NB4 (cell line): ENCODE data around the gene CFAP57.

Experiments used
- DNase-seq: peaks from one replicate; pipeline ENCODE4 v3.0.0; 2010; ENCODE audit warnings: low read depth
- H3K4me3 ChIP-seq: one replicate; pipeline ENCODE4 v1.5.1; 2011; ENCODE audit warnings: mild to moderate bottlenecking, low read depth, low read length, moderate library complexity
- MYC ChIP-seq: IDR thresholded peaks from 2 replicates; pipeline ENCODE4 v1.6.1; 2011; ENCODE audit warnings: low read depth, low read length
- POLR2A ChIP-seq: IDR thresholded peaks from 2 replicates; pipeline ENCODE4 v1.6.1; 2011; ENCODE audit warnings: mild to moderate bottlenecking; ENCODE audit not compliant: insufficient read length; ENCODE audit errors: extremely low read depth
- TF ChIP-seq, protein P1 (sequence below): IDR thresholded peaks from 2 replicates; pipeline ENCODE4 v1.6.1; 2011; ENCODE audit warnings: low read depth, low read length
- TF ChIP-seq, protein P2 (sequence below): IDR thresholded peaks from one replicate; pipeline ENCODE4 v1.5.1; 2012; ENCODE audit warnings: low read depth, low read length

Gene CFAP57

DNA sequence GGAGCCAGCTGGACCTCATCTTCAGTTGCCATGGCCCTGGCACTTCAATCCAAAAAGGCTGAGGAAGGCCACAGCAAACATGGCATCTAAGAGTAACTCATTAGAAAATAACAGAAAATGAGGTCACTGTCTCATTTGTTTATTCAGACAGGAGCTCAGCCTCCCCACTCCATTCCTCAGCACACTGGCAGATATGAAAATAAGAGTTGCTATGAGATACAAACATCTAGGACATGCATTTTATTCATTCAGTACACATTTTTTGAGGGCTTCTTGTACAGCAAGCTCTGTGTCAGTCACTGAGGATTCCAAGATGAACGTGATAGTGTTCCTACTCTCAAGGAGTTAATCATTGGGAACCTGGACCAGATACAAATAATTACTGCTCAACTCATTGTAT, 65.0 kb downstream of the CFAP57 start:
- no peak overlapping the region for H3K4me3 ChIP-seq
- DNase-seq = no peak
- TF ChIP-seq MYC (no peak), POLR2A (no peak)
- TF ChIP-seq, protein P1, sequence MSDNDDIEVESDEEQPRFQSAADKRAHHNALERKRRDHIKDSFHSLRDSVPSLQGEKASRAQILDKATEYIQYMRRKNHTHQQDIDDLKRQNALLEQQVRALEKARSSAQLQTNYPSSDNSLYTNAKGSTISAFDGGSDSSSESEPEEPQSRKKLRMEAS = no peak
- TF ChIP-seq, protein P2, sequence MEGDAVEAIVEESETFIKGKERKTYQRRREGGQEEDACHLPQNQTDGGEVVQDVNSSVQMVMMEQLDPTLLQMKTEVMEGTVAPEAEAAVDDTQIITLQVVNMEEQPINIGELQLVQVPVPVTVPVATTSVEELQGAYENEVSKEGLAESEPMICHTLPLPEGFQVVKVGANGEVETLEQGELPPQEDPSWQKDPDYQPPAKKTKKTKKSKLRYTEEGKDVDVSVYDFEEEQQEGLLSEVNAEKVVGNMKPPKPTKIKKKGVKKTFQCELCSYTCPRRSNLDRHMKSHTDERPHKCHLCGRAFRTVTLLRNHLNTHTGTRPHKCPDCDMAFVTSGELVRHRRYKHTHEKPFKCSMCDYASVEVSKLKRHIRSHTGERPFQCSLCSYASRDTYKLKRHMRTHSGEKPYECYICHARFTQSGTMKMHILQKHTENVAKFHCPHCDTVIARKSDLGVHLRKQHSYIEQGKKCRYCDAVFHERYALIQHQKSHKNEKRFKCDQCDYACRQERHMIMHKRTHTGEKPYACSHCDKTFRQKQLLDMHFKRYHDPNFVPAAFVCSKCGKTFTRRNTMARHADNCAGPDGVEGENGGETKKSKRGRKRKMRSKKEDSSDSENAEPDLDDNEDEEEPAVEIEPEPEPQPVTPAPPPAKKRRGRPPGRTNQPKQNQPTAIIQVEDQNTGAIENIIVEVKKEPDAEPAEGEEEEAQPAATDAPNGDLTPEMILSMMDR = no peak

DNA sequence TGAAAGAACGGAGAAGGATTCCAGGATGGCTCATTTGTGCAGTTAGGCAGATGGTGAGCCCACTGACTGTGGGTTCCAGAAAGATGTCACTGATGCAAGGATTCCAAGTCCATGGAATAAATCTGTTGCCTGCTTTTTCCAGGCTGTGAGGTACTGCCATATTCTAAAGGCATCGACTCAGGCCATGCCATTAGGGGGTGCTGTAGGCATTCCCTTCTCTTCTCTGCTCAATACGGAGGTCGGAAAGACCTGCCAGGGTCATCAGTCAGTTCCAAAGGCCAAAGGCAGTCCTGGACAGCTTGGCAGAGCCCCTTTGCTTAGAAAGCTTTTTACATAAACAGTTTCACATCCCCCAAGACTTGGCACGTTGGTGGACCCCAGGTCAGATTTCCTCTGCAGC, 66.0 kb downstream of the CFAP57 start:
- peak; percentile 68 for DNase-seq
- TF ChIP-seq, protein P1 = peak; percentile 32; the same call in 1 of the 2 replicates
- TF ChIP-seq MYC (no peak), POLR2A (no peak)
- TF ChIP-seq, protein P2 = peak; percentile 63
- no peak overlapping the region for H3K4me3 ChIP-seq

DNA sequence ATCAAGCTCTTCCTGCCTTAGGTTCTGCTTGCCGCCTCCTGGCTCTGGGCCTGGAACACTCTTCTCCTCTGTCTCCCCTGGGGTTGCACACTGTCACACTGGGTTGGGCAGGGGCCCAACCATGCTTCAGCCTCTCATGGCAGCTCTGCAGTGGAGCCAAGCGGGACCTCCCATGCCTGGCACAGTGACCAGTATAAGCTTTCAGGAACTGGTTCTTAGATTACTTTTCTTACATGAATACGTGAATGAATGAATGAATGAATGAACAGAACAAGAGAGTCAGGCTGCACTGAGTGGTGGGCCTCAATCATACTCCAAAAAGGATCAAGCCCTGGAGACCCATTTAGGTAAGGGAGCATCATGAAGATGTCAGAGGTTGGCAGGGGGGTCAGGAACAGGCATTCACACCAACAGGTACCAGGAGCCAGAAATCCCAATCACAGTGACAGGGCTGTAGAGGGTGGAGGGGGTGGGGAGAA, 66.9 kb downstream of the CFAP57 start:
- TF ChIP-seq MYC (no peak), POLR2A (no peak)
- TF ChIP-seq, protein P1 = no peak
- TF ChIP-seq, protein P2 = no peak
- H3K4me3 ChIP-seq = no peak overlapping the region
- DNase-seq = no peak

DNA sequence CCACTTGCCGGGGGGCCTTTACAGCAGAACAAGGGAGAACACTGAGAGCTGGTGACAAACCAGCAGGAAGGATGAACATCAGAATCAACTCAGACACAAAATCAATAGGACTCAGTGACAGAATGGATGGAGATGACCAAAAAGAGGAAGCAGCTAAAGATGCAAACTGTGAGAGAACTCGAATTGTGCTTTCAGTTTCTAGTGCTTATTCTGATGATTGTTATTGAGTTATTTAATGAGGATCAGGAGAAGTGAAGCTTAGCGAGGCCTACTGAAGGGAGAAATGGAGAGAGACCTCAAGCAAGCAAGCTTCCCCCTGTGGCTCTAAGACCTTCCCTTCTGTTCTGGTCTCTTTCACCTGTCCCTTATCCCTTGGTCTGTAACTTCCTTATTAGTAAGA, 67.4 kb downstream of the CFAP57 start:
- TF ChIP-seq, protein P2 = no peak
- no peak for TF ChIP-seq POLR2A
- TF ChIP-seq, protein P1 = no peak
- no peak for TF ChIP-seq MYC
- no peak overlapping the region for H3K4me3 ChIP-seq
- peak; percentile 34 for DNase-seq

DNA sequence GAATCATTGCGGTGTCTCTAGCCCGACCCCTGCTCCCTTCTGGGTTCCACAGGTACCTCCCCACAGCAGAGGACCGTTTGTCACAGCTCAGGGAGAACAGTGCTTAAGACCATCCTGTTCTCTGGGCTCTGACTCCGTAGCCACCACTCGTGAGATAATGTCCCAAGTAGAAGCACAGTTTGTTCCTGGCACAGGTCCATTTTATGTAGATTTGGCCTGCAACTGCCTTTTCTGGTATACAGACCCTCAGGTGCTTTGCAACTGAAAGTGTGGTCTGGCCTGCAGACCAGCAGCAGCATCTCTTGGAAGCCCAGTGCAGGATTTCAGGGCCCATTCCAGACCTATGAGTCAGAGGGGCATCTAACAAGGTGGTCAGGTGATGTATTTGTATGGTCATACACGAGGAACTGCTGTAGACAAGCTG, 69.3 kb downstream of the CFAP57 start:
- no peak for TF ChIP-seq MYC
- TF ChIP-seq POLR2A = no peak
- TF ChIP-seq, protein P2 = no peak
- TF ChIP-seq, protein P1 = no peak
- no peak for DNase-seq
- no peak overlapping the region for H3K4me3 ChIP-seq
